ENCODE data around the gene TMBIM4. TPM values are rescaled to one million over a fixed set of nuclear protein-coding genes. Genes with fewer than 3 reads are reported as not detected.

The TMBIM4 gene
- total and polyA plus RNA-seq, 2 donors (not counting 3 experiments of a cell fraction or from before 2014, with no cell fraction given): 74.1 to 370 TPM

DNA sequence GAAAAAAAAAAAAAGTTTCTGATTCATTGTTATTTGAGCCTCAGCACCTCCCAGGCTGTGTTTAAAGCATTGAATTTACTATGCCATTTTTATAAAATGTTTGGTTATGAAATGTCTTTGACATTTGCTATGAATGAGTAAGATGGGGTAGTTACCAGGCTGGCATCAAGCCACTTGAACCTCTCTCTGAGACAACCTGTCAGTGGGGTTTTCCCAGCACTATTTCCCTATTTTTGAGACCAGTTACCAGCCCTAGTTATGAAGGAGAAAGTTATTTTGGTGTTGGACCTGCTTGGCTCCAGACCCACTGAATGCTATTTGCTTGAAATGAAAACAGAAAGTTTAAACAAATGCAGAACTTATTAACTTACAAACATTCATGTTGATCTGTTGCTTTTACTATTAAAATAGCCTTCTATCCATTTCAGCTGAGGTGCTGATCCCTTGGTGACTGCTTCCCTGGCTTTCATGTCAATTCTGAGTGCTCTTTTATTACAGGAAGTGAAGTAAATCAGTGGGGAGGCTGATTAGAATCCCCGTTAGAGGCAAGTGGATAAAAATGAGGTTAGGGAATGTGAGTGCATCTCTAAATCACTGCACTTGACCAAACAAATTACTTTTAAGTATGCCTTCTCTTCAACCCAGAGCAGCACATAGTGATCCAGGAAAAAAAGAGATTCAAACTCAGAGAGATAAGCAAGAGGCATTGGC, 77.1 kb downstream of the TMBIM4 start:
- H2AFZ ChIP-seq (ENCODE audit: low read depth, low read length): no peak overlapping the region
- no TSS peak for BruUV-seq (replicated peaks)

DNA sequence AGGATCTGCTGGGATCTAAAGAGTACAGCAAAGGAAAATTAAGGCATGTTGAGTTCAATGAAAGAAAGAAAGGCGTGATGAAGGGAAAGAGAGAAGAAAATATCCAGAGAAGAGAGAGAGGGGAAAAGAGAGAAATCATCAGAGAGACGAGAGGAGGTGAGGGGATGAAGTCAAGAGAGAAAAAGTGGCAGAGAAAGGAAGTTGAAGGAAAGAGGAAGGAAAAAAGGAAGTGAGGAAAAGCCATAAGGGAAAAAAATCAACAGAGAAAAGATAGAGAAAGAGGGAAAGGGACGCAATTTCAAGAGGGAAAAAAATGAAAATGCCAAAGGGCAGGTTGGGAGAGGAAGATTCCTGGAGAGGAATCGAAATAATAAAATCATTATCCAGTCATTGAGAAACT, 79.6 kb downstream of the TMBIM4 start:
- Histone ChIP-seq H3K9me3 (replicated peaks; ENCODE audit: control insufficient read depth, insufficient read depth, low read length) (no peaks in the 10 kb centered on the region), H3K4me1 (ENCODE audit: control insufficient read depth, extremely low read depth, insufficient read depth, low read length) (peaks cover 6% of the 10 kb centered on the region), H3K9ac (replicated peaks; ENCODE audit: extremely low read depth, insufficient read depth, low read length) (no peak overlapping the region), H3K27ac (ENCODE audit: insufficient read depth, low read depth, low read length) (no peak overlapping the region), H3K9me1 (replicated peaks; ENCODE audit: control insufficient read depth, extremely low read depth, insufficient read depth, low read length) (no peaks in the 10 kb centered on the region), H3K36me3 (ENCODE audit: control insufficient read depth in 2 of 2, extremely low read depth in 1 of 2, insufficient read depth in 2 of 2, low read length in 2 of 2) (no peaks in the 10 kb centered on the region), H3K79me2 (ENCODE audit: control insufficient read depth, insufficient read depth, low read length) (no peaks in the 10 kb centered on the region), H2AFZ (ENCODE audit: low read depth, low read length) (peak overlapping the region; percentile 31), H3K4me3 (replicated peaks in 1 of 3; ENCODE audit: insufficient read depth in 1 of 3, low read depth in 1 of 3, low read length in 3 of 3) (no peak overlapping the region), H3K4me2 (ENCODE audit: insufficient read depth, low read length) (peak overlapping the region; percentile 53), H4K20me1 (replicated peaks; ENCODE audit: control insufficient read depth, extremely low read depth, insufficient read depth, low read length) (no peaks in the 10 kb centered on the region), H3K27me3 (ENCODE audit: control insufficient read depth in 2 of 2, insufficient read depth in 2 of 2, low read length in 2 of 2) (no peaks in the 10 kb centered on the region)
- ChIA-PET CTCF (interaction anchor here (0.8 to 1.2 kb wide), 4 partner anchors 13 to 533 kb away, joined by 3 to 5 read pairs (median 3); no protein-coding TSS in a partner anchor), POLR2A (no interaction called here)
- FAIRE-seq: no peak
- dilution Hi-C loops (cut with MboI; ENCODE audit: extremely low pct_ligation_motif_present, low sequenced_read_pairs) (no loop called here), intact Hi-C loops (cut with micrococcal nuclease) (no loop called here)
- TF ChIP-seq JUN (IDR thresholded peaks at IDR 0.05; ENCODE audit: borderline replicate concordance, insufficient read depth, insufficient read length, low read depth) (no peak), POLR2A (IDR thresholded peaks at IDR 0.05; ENCODE audit: low read depth, low read length) (no peak), MYC (IDR thresholded peaks at IDR 0.05; ENCODE audit: low read depth, low read length) (no peak), POLR2AphosphoS5 (IDR thresholded peaks at IDR 0.05; ENCODE audit: insufficient read depth, low read depth, low read length) (no peak), EZH2 (IDR thresholded peaks at IDR 0.05; ENCODE audit: borderline replicate concordance, low read depth, low read length, severe bottlenecking) (no peak), FOS (IDR thresholded peaks at IDR 0.05; ENCODE audit: borderline replicate concordance, insufficient read depth, low read length) (no peak), GATA2 (IDR thresholded peaks at IDR 0.05; ENCODE audit: insufficient read depth, insufficient read length, low read depth, low read length) (no peak)
- TF ChIP-seq, protein P1, sequence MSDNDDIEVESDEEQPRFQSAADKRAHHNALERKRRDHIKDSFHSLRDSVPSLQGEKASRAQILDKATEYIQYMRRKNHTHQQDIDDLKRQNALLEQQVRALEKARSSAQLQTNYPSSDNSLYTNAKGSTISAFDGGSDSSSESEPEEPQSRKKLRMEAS (IDR thresholded peaks at IDR 0.05; ENCODE audit: insufficient read depth, insufficient read length): no peak
- TF ChIP-seq, protein P2, sequence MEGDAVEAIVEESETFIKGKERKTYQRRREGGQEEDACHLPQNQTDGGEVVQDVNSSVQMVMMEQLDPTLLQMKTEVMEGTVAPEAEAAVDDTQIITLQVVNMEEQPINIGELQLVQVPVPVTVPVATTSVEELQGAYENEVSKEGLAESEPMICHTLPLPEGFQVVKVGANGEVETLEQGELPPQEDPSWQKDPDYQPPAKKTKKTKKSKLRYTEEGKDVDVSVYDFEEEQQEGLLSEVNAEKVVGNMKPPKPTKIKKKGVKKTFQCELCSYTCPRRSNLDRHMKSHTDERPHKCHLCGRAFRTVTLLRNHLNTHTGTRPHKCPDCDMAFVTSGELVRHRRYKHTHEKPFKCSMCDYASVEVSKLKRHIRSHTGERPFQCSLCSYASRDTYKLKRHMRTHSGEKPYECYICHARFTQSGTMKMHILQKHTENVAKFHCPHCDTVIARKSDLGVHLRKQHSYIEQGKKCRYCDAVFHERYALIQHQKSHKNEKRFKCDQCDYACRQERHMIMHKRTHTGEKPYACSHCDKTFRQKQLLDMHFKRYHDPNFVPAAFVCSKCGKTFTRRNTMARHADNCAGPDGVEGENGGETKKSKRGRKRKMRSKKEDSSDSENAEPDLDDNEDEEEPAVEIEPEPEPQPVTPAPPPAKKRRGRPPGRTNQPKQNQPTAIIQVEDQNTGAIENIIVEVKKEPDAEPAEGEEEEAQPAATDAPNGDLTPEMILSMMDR (IDR thresholded peaks at IDR 0.05; ENCODE audit: extremely low read depth in 1 of 2, insufficient read depth in 1 of 2, low read depth in 1 of 2, low read length in 2 of 2): no peak
- DNase-seq (ENCODE audit: low read depth, low spot score): no peak
- no TSS peak for BruUV-seq (replicated peaks)

More for the DNA sequence above, 77.1 kb downstream of the TMBIM4 start:
- peaks cover 6% of the 10 kb centered on the region for H3K4me1 ChIP-seq (ENCODE audit: control insufficient read depth, extremely low read depth, insufficient read depth, low read length)
- dilution Hi-C loops (cut with MboI; ENCODE audit: extremely low pct_ligation_motif_present, low sequenced_read_pairs) (no loop called here), intact Hi-C loops (cut with micrococcal nuclease) (loop anchor here (2.0 kb wide), 1 partner anchor 14 kb away; no protein-coding TSS in a partner anchor)
- CTCF ChIA-PET: interaction anchor here (1.6 kb wide), 1 partner anchor 13 kb away, joined by 4 read pairs; no protein-coding TSS in a partner anchor
- no peak overlapping the region for H3K9ac ChIP-seq (replicated peaks; ENCODE audit: extremely low read depth, insufficient read depth, low read length)
- H3K27me3 ChIP-seq (ENCODE audit: control insufficient read depth in 2 of 2, insufficient read depth in 2 of 2, low read length in 2 of 2): no peaks in the 10 kb centered on the region
- DNase-seq (ENCODE audit: low read depth, low spot score) (peak; percentile 24), FAIRE-seq (no peak)
- POLR2A ChIA-PET: no interaction called here
- no peaks in the 10 kb centered on the region for H3K9me3 ChIP-seq (replicated peaks; ENCODE audit: control insufficient read depth, insufficient read depth, low read length)
- no peak overlapping the region for H3K27ac ChIP-seq (ENCODE audit: insufficient read depth, low read depth, low read length)
- H3K4me3 ChIP-seq (replicated peaks in 1 of 3; ENCODE audit: insufficient read depth in 1 of 3, low read depth in 1 of 3, low read length in 3 of 3): no peak overlapping the region
- TF ChIP-seq EZH2 (IDR thresholded peaks at IDR 0.05; ENCODE audit: borderline replicate concordance, low read depth, low read length, severe bottlenecking) (no peak), POLR2A (IDR thresholded peaks at IDR 0.05; ENCODE audit: low read depth, low read length) (no peak)
- H3K36me3 ChIP-seq (ENCODE audit: control insufficient read depth in 2 of 2, extremely low read depth in 1 of 2, insufficient read depth in 2 of 2, low read length in 2 of 2): no peaks in the 10 kb centered on the region
- peak overlapping the region; percentile 31 for H3K4me2 ChIP-seq (ENCODE audit: insufficient read depth, low read length)
- no peaks in the 10 kb centered on the region for H4K20me1 ChIP-seq (replicated peaks; ENCODE audit: control insufficient read depth, extremely low read depth, insufficient read depth, low read length)
- no peaks in the 10 kb centered on the region for H3K9me1 ChIP-seq (replicated peaks; ENCODE audit: control insufficient read depth, extremely low read depth, insufficient read depth, low read length)
- no peaks in the 10 kb centered on the region for H3K79me2 ChIP-seq (ENCODE audit: control insufficient read depth, insufficient read depth, low read length)
